WTC11 (cell line): ENCODE data around the gene ERC2.

Experiments used
- JUN ChIP-seq: sonication (generic); formaldehyde crosslinking; IDR thresholded peaks from 2 replicates; pipeline ENCODE4 v1.8.0; 2023; ENCODE audit warnings: mild to moderate bottlenecking, missing genetic modification reagents
- NR1H2 ChIP-seq: sonication (generic); formaldehyde crosslinking; IDR thresholded peaks from 2 replicates; pipeline ENCODE4 v1.9.0; 2021; ENCODE audit warnings: mild to moderate bottlenecking, moderate library complexity, missing genetic modification reagents
- SP1 ChIP-seq: sonication (generic); formaldehyde crosslinking; conservative IDR thresholded peaks from 2 replicates; pipeline ENCODE4 v1.8.1; 2022; ENCODE audit warnings: missing genetic modification reagents
- ZNF317 ChIP-seq: sonication (generic); formaldehyde crosslinking; IDR thresholded peaks from 2 replicates; pipeline ENCODE4 v1.8.1; 2023; ENCODE audit warnings: low read depth, mild to moderate bottlenecking, moderate library complexity, missing genetic modification reagents, borderline replicate concordance
- TF ChIP-seq, protein P1 (sequence below): fragments of 200-600 bp; IDR thresholded peaks from 2 replicates; pipeline ENCODE4 v1.8.0; 2022; ENCODE audit warnings: antibody characterized with exemption
- TF ChIP-seq, protein P2 (sequence below): sonication (generic); formaldehyde crosslinking; IDR thresholded peaks from 2 replicates; pipeline ENCODE4 v1.8.0; 2022; ENCODE audit warnings: mild to moderate bottlenecking, missing genetic modification reagents

DNA sequence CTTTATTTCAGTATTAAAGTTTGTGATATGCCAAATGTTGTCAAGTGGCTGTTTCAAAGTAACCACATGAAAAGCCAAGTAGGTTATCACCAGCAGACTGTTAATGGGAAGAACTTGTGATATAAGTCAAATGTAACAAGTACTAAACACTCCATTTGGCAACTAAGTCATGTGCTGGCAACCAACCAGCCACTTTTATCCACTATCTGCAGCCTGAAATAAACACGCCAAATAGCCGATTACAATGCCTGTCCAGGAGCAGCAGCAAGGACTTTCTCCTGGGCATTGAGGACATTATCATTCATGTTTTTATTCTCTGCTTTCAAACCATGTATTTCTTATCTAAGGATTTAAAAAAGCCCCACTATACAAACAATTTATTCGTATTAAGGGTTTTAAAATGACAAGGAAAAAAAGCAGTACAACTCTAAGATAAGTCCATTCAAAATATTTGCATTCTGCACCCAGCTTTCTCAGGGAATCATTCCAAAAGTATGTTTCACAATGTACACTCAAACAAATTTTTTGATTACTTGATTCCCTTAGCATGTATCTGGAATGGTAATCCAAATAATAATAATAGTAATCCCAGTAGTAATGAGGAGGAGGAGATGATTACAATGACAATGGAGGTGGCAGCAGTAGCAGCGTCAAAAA lies 448.6 kb downstream of the ERC2 start:
- TF ChIP-seq, protein P1, sequence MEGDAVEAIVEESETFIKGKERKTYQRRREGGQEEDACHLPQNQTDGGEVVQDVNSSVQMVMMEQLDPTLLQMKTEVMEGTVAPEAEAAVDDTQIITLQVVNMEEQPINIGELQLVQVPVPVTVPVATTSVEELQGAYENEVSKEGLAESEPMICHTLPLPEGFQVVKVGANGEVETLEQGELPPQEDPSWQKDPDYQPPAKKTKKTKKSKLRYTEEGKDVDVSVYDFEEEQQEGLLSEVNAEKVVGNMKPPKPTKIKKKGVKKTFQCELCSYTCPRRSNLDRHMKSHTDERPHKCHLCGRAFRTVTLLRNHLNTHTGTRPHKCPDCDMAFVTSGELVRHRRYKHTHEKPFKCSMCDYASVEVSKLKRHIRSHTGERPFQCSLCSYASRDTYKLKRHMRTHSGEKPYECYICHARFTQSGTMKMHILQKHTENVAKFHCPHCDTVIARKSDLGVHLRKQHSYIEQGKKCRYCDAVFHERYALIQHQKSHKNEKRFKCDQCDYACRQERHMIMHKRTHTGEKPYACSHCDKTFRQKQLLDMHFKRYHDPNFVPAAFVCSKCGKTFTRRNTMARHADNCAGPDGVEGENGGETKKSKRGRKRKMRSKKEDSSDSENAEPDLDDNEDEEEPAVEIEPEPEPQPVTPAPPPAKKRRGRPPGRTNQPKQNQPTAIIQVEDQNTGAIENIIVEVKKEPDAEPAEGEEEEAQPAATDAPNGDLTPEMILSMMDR, result no peak
- no peak for TF ChIP-seq NR1H2 (CRISPR knock-in tag)
- TF ChIP-seq JUN (CRISPR knock-in tag), result no peak
- TF ChIP-seq, protein P2, sequence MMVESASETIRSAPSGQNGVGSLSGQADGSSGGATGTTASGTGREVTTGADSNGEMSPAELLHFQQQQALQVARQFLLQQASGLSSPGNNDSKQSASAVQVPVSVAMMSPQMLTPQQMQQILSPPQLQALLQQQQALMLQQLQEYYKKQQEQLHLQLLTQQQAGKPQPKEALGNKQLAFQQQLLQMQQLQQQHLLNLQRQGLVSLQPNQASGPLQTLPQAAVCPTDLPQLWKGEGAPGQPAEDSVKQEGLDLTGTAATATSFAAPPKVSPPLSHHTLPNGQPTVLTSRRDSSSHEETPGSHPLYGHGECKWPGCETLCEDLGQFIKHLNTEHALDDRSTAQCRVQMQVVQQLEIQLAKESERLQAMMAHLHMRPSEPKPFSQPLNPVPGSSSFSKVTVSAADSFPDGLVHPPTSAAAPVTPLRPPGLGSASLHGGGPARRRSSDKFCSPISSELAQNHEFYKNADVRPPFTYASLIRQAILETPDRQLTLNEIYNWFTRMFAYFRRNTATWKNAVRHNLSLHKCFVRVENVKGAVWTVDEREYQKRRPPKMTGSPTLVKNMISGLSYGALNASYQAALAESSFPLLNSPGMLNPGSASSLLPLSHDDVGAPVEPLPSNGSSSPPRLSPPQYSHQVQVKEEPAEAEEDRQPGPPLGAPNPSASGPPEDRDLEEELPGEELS (CRISPR knock-in tag), result no peak
- TF ChIP-seq SP1, result no peak
- TF ChIP-seq ZNF317 (CRISPR knock-in tag), result no peak
